HG03060 (cell line): ENCODE results near the gene RPSA.
"Not testable (repeated sequence)": the region's sequence is repeated elsewhere in the genome, so short reads cannot be mapped to it uniquely, and the experiment has no call there.

Source experiments
- ATAC-seq: cut with Tn5 transposase; IDR thresholded peaks from one replicate; pipeline ENCODE4 v1.9.1; 2021; ENCODE audit warnings: low read depth, moderate number of reproducible peaks; ENCODE audit not compliant: unreplicated experiment

Gene RPSA

DNA sequence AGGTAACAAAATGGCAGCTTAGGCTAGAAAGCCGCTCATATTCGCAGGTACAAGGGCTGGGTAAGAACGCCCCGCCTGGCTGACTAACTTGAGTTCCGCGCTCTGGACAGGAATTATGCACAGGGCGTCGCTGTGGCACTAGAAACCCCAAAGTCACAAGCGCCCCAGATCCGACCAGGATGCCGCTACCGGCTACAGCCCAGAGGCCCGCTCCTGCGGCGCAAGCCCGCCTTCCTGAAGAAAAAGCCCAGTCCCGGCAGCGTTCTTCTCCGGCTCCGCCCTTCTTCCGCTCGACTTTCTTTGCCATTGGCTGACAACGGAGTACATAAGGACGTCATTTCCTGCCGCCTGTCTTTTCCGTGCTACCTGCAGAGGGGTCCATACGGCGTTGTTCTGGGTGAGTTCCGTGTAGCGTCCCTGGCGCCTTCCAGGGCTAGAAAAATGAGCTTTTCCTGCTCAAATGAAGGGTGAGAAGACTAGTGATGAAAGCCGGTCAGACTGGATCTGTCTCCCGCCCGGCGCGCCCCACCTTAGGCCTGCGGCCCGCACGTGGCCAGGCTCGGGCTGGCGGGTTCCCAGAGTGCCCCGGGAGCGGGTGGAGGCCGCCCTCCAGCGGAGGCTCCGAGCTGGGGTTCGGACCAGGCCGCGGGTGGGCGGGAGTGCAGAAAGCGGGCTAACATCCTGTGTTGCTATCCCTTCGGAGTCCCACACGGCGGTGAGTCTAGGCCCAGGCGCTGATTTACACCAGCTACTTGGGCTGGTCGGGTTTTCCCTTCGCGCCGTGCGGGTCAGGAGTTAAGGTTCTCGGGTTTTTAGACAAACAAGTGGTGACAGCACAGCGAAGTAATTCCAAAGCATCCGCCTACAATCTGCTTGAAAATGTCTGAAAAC, at the start of gene RPSA:
Gene RPSA (plus strand): TSS at position 353 of the 891 bp plus-strand sequence. CDS start 934 bp downstream, outside the sequence.
- peak; percentile 86 for ATAC-seq

- no peak for ATAC-seq
Observed at GRCh38 chr3:39358333-39358732, 48.2 kb upstream of the RPSA start.

DNA sequence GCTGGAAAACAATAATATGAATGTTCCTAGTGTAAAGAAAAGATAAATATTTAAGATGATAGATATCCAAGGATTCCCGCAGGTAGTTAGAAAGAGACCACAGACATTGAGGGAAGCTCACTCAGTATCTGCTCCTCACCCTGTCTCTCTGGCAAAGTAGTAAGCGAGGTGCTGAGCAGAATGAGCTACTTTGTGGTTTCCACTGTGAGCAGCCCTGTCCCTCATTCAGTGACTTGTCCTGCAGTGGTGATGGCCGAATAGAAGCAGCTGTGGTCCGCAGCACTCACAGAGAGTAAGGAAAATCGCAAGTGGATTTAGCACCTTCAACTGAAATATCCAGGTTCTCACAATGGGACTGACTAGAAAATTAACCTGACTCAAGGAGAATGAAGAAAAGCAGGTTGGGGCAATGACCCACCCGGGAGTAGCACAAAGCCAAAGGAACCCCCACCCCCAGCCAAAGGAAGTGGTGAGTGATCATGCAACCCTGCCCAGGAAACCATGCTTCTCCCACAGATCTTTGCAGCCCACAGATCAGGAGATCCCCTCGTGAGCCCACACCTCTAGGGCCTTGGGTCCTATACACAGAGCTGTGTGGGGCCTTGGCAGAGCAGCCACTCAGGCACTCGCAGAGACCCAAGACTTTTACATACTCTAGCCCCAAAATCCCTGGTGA, 45.1 kb upstream of the RPSA start:
- no peak for ATAC-seq

DNA sequence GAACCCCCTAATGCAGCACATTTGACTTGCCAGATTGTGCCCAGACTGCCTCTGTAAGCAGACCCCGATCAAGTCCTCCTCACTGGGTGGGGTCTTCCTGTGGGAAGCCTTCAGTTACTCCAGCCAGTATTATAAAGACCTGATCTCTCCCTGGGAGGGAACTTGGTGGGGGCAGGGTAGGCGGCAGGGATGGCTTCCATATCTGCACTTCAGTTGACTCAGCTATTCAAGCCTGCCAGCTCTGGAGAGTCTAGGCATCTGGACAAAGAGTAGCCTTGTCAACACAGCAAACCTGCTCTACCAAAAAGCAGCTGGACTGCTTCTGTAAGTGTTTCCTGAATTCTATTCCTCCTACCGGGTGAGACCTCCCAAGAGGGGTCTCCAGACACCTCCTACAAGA, 44.3 kb upstream of the RPSA start:
- ATAC-seq: no peak

DNA sequence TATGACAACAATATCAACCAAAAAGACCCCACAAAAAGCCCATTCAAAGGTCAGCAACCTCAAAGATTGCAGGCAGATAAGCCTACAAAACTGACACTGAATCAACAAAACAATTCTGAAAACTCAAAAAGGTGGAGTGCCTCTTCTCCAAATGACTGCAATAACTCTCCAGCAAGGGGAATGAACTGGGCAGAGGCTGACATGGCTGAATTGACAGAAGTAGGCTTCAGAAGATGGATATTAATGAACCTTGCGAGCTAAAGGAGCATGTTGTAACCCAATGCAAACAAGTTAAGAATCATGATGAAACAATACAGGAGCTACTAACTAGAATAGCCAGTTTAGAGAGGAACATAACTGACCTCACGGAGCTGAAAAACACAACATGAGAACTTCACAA, 43.7 kb upstream of the RPSA start:
- no peak for ATAC-seq

- not testable (repeated sequence) for ATAC-seq
Observed at GRCh38 chr3:39370450-39370849, 36.1 kb upstream of the RPSA start.

DNA sequence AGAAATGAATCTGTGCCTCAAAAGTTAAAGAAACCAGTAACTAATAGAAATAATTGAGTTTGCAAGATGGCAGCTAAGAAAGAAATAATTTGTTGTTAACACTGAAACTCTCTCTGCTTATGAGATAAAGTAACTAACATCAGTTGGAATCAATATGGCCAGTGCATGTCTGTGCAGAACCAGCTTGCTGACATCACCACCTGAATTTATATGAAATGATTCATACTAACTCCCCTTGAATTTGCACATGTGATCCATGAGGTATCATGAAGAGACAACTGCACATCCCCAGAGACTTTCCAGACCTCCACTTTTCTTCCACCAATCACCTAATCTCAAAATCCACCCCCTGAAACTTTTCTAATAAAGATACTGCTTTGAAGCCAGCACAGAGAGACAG, 33.7 kb upstream of the RPSA start:
- no peak for ATAC-seq

DNA sequence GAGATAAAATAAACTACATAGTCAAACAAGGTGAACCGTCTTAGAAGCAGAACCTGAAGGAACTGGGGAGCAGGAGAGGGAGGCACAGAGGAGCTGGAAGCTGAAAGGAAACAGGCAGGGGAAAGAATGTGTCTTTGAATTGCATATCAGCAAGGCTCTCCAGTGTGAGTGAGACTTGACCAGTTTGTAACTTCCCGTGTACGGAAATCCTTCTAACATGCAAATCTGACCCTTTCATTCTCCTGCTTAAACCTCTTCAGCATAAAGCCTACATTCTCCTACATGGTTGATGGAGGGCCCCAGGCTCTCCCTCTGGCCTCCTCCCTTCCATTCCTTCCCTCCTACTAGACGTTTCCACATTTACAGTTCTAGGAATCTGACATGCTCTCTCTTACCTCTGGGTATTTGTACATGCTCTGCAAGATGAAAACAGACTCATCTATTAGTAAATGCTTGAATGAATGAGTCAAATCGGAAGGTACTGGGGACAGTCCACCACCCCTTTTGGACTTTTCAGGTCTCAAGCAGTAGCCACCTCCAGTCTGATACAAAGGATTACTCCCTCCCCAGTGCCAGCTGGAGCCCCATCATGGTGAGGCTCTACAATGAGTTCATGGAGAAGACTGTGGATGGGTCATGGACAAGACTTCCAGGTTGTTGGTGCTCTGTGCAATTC, 29.4 kb upstream of the RPSA start:
- no peak for ATAC-seq

GRCh38 chr3:39378088-39378487, 28.4 kb upstream of the RPSA start:
- no peak for ATAC-seq

DNA sequence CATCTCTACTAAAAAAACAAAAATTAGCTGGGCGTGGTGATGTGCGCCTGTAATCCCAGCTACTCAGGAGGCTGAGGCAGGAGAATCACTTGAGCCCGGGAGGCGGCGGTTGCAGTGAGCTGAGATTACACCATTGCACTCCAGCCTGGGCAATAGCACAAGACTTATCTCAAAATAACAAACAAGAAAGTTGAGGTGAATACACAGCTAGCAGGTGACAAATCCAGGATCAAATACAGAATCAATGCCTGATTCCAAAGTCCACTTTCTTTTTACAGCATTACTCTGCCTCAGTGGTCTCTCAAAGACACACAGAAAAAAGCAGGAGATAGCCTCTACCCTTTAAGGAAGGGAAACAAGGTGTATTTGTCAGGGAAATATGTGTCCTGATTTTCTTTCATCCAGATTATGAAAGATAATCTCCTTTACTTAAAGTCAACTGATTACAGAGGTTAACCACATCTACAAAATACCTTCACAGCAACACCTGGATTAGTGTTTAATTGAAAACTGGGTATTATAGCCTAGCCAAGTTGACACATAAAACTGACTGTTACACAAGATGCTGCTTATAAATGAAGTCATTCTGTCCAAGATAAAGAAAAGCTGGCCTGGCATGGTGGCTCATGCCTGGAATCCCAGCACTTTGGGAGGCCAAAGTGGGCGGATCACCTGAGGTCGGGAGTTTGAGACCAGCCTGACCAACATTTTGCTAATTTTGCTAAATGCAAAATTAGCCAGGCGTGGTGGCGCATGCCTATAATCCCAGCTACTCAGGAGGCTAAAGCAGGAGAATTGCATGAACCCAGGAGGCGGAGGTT, 27.4 kb upstream of the RPSA start:
- ATAC-seq: no peak

DNA sequence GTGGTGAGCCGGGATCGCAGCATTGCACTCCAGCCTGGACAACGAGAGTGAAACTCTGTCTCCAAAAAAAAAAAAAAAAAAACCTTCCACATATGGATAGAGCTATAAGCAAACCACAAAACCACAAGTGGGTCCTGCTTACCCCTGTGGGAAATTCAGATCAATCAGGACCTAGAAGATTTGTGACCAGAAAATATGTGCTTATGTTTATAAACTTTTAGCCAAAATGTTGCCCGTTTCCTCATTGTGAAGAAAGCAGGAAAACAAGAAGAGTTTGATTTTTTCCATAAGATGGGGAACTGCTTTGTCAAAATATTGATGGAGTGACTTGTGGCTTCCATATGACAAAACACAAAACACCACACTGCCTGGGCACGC, 26.8 kb upstream of the RPSA start:
- ATAC-seq: no peak

- ATAC-seq: no peak
Observed at GRCh38 chr3:39381432-39381831, 25.1 kb upstream of the RPSA start.

- ATAC-seq: peak; percentile 45
Observed at GRCh38 chr3:39383045-39383880, 23.3 kb upstream of the RPSA start, which contains the start of gene SLC25A38. SLC25A38 (plus strand) TSS chr3:39383370; CDS start chr3:39383725, 355 bp downstream.

GRCh38 chr3:39383881-39384664, 22.4 kb upstream of the RPSA start:
- peak; percentile 43 for ATAC-seq

DNA sequence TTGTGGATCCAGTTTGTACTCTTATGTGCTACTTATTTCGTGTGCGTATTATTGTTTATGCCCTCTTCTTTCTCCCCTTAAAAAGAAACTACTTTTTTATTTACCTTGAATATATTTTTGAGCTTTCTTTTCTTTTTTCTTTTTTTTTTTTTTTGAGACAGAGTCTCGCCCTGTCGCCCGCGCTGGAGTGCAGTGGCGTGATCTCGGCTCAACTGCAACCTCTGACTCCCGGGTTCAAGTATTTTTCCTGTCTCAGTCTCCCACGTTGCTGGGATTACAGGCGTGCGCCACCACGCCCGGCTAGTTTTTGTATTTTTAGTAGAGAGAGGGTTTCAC, 21.9 kb upstream of the RPSA start:
- no peak for ATAC-seq

DNA sequence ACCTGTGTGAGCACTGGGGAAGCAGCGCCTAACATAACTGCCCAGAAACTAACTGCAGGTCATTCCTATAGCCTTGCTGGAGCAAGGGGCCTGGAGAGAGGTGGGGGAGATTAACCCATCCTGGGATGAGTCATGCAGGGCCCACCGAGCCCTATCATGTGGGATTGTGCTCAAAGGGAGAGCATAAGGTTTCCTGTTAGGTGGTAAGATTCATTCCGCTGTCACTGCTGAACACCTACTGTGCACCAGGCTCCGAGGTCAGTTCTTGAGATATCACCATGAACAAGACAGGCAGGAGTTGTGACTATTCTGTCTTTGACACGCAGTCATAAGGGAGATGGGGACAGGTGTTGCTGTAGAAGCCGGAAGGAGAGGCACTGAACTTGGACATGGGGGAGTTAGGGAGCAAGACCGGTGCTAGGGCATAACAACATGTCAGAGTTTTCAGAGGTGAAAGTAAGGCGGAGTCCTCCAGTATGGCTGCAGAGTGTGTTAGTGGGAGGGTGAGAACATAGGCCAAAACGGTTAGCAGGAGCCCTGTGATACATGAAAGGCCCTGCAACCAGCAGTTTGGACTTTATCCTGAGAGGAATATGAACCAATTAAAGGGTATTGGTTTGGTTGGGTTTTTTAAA, 20.9 kb upstream of the RPSA start:
- ATAC-seq: no peak

DNA sequence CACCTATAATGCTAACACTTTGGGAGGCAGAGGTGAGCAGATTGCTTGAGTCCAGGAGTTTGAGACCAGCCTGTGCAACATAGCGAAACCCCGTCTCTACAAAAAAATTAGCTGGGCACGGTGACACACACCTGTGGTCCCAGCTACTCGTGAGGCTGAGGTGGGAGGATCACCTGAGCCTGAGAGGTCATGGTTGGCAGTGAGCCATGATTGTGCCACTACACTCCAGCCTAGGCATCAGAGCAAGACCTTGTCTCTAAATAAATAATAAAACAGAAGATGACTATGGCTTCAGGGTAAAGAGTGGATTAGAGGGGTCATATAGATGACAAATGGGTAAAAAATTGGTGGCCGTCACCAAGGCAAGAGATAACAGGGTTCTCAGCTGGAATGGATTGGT, 20.2 kb upstream of the RPSA start:
- no peak for ATAC-seq

- no peak for ATAC-seq
Observed at GRCh38 chr3:39387411-39387975, 19.0 kb upstream of the RPSA start.
